DND-41 (cell line): Measurements from ENCODE around the gene PPP1R14C.

ENCODE experiments used
- ATAC-seq: fragments of 200-7000 bp; cut with Tn5 transposase; 3 replicates; pipeline ENCODE4 v1.9.1; 2021; ENCODE audit warnings: low read depth; ENCODE audit not compliant: insufficient read depth
- DNase-seq: peaks from one replicate; pipeline ENCODE4 v3.0.0-alpha.2; 2020
- H2AFZ ChIP-seq: 2 replicates; pipeline ENCODE4 v1.6.0; 2012; ENCODE audit warnings: low read depth, low read length
- H3K27ac ChIP-seq: 2 replicates; pipeline ENCODE4 v1.5.1; 2012; ENCODE audit warnings: low read length, inconsistent platforms
- H3K27me3 ChIP-seq: fragments of 200-600 bp; sonication (generic); 2 replicates; pipeline ENCODE4 v1.6.0; 2012; ENCODE audit warnings: low read length, mild to moderate bottlenecking, inconsistent platforms; ENCODE audit not compliant: insufficient read depth, poor library complexity
- H3K36me3 ChIP-seq: 2 replicates; pipeline ENCODE4 v1.5.1; 2012; ENCODE audit warnings: low read length, inconsistent platforms; ENCODE audit not compliant: insufficient read depth
- H3K4me1 ChIP-seq: 2 replicates; pipeline ENCODE4 v1.5.1; 2012; ENCODE audit warnings: mild to moderate bottlenecking, low read length; ENCODE audit not compliant: insufficient read depth
- H3K4me2 ChIP-seq: 2 replicates; pipeline ENCODE4 v1.6.0; 2012; ENCODE audit warnings: mild to moderate bottlenecking, moderate library complexity, low read length, inconsistent platforms; ENCODE audit not compliant: insufficient read depth
- H3K4me3 ChIP-seq, 2 experiments: fragments of 200-600 bp in 1 of 2; shearing (Covaris generic) in 1 of 2; 2 replicates each; pipeline ENCODE4 v1.5.1; 2012 to 2016; ENCODE audit warnings: inconsistent platforms in 2 of 2, low read length in 2 of 2, mild to moderate bottlenecking in 2 of 2, low read depth in 1 of 2, moderate library complexity in 1 of 2
- H3K79me2 ChIP-seq: 2 replicates; pipeline ENCODE4 v1.6.0; 2012; ENCODE audit warnings: low read length, inconsistent platforms; ENCODE audit not compliant: insufficient read depth
- H3K9ac ChIP-seq: 2 replicates; pipeline ENCODE4 v1.6.0; 2012; ENCODE audit warnings: low read depth, mild to moderate bottlenecking, inconsistent platforms, low read length, moderate library complexity
- H3K9me3 ChIP-seq: 2 replicates; pipeline ENCODE4 v1.5.1; 2012; ENCODE audit warnings: low read length, moderate library complexity, mild to moderate bottlenecking, inconsistent platforms; ENCODE audit not compliant: insufficient read depth, severe bottlenecking
- H4K20me1 ChIP-seq: 2 replicates; pipeline ENCODE4 v1.6.0; 2012; ENCODE audit warnings: low read length; ENCODE audit not compliant: insufficient read depth
- CTCF ChIP-seq: IDR thresholded peaks from 2 replicates; pipeline ENCODE4 v1.5.1; 2012; ENCODE audit warnings: borderline replicate concordance, low read length, moderate library complexity, mild to moderate bottlenecking; ENCODE audit not compliant: poor library complexity, severe bottlenecking; ENCODE audit errors: extremely low read depth
- EZH2 ChIP-seq: IDR thresholded peaks from 3 replicates; pipeline ENCODE4 v1.6.1; 2012; ENCODE audit warnings: borderline replicate concordance, low read depth, mild to moderate bottlenecking, moderate library complexity, low read length, inconsistent platforms; ENCODE audit not compliant: severe bottlenecking

Gene PPP1R14C

DNA sequence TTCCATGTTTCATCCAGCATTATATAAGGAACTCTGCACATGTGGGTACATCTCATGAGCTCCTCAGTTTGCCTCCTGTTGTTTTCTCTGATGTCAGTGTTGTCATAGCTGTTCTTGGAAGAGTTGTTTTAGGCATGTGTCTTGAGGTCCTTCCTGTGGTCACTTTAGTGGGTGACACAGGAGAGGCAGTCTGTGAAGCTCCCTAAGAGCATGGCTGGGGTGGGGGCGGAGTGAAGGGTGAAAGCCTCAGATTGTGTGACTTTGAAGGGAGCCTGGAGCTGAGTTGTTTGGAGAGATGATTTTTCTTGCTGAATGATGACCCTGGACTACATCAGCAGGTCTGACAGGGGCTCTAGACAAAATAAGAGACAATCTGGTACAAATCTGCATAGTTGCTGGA is 37.7 kb downstream of the PPP1R14C start:
- Histone ChIP-seq H3K27ac (no peak overlapping the region), H3K9me3 (no peaks in the 10 kb centered on the region), H3K9ac (no peak overlapping the region), H3K27me3 (peaks cover 8% of the 10 kb centered on the region), H3K4me2 (no peak overlapping the region), H3K36me3 (no peaks in the 10 kb centered on the region), H2AFZ (no peak overlapping the region), H3K79me2 (no peaks in the 10 kb centered on the region), H4K20me1 (no peaks in the 10 kb centered on the region), H3K4me1 (no peaks in the 10 kb centered on the region), H3K4me3 (no peak overlapping the region)
- TF ChIP-seq EZH2 = no peak
- no peak for TF ChIP-seq CTCF
- no peak for DNase-seq
- no peak for ATAC-seq

DNA sequence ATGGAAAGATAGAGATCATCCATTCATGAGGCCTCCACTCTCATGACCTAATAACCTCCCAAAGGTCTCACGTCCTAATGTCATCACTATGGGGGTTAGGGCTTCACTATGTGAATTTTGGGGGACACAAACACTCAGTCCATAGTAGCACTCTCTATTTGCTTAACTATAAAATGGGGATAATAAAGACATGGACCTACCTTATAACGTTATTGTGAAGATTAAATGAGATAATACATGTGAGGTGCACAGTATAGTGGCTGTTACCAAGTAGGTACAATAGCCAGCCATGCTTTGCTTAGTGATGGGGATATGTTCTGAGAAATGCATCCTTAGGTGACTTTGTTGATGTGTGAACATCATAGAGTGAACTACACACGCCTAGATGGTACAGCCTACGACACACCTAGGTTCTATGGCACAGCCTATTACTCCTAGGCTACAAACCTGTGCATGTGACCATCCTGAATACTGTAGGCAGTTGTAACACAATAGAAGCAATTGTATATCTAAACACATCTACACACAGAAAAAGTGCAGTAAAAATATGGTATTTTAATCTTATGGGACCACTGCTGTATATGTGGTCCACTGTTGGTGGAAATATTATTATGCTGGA is 39.7 kb downstream of the PPP1R14C start:
- H2AFZ ChIP-seq = no peak overlapping the region
- H3K27ac ChIP-seq = no peak overlapping the region
- H3K4me1 ChIP-seq = no peaks in the 10 kb centered on the region
- no peak overlapping the region for H3K9ac ChIP-seq
- TF ChIP-seq EZH2 = no peak
- H3K36me3 ChIP-seq = no peaks in the 10 kb centered on the region
- H3K4me2 ChIP-seq = no peak overlapping the region
- no peak for ATAC-seq
- H4K20me1 ChIP-seq = no peaks in the 10 kb centered on the region
- H3K9me3 ChIP-seq = no peaks in the 10 kb centered on the region
- H3K27me3 ChIP-seq = peaks cover 8% of the 10 kb centered on the region
- H3K4me3 ChIP-seq = no peak overlapping the region
- no peaks in the 10 kb centered on the region for H3K79me2 ChIP-seq
- DNase-seq = no peak

DNA sequence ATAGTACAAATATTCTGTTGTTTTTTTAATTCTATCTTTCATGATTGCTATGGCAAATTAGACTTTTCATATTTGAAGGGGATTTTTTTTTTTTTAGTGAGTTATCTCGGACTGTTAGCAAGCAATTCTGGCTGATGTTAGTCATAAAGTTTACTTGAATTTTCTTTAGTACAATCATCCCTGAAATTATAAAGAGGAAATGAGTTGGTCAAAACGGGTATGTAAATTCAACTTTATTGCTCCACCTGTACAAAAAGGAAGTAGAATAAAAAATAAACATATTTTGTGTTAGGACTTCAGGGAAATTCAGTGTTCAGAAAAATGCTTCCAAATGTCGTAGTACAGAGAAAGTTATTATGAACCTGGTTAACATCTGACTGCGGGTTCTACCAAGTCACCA is 40.3 kb downstream of the PPP1R14C start:
- H3K27me3 ChIP-seq = peaks cover 6% of the 10 kb centered on the region
- H3K4me2 ChIP-seq = no peak overlapping the region
- DNase-seq (no peak), ATAC-seq (no peak)
- no peaks in the 10 kb centered on the region for H3K4me1 ChIP-seq
- no peaks in the 10 kb centered on the region for H3K36me3 ChIP-seq
- no peak overlapping the region for H3K9ac ChIP-seq
- no peak overlapping the region for H3K4me3 ChIP-seq
- no peak for TF ChIP-seq CTCF
- TF ChIP-seq EZH2 = no peak
- H3K9me3 ChIP-seq = no peaks in the 10 kb centered on the region
- no peaks in the 10 kb centered on the region for H4K20me1 ChIP-seq
- no peak overlapping the region for H2AFZ ChIP-seq
- H3K27ac ChIP-seq = no peak overlapping the region
- H3K79me2 ChIP-seq = no peaks in the 10 kb centered on the region

DNA sequence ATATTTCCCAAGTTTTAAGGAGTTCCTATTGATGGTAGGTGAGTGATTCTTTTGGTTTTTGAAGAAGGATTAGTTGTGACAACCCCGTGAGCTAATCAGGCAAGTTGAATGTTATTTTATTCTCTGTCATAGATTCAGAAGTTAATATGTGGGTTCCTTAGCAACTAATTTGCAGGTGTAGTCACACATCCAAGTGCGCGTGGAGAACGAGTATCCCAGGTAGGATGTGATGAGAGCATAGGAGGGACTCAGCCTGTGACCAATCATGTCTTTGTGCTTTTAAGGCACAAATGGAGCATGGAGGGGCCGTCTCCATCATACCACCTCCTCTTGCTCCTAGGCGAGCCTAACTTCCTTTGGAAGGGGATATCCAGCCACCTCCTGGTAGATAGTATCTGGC is 41.1 kb downstream of the PPP1R14C start:
- no peaks in the 10 kb centered on the region for H3K4me1 ChIP-seq
- H2AFZ ChIP-seq = no peak overlapping the region
- no peak overlapping the region for H3K4me3 ChIP-seq
- no peak for ATAC-seq
- no peaks in the 10 kb centered on the region for H3K9me3 ChIP-seq
- H4K20me1 ChIP-seq = no peaks in the 10 kb centered on the region
- no peak overlapping the region for H3K4me2 ChIP-seq
- no peaks in the 10 kb centered on the region for H3K79me2 ChIP-seq
- H3K27ac ChIP-seq = no peak overlapping the region
- H3K9ac ChIP-seq = no peak overlapping the region
- H3K27me3 ChIP-seq = peaks cover 4% of the 10 kb centered on the region
- no peaks in the 10 kb centered on the region for H3K36me3 ChIP-seq
- TF ChIP-seq CTCF (no peak), EZH2 (no peak)
- DNase-seq = no peak
